Measurements from ENCODE around the gene C17orf67. TPM values are rescaled to one million over a fixed set of nuclear protein-coding genes. Genes with fewer than 3 reads are reported as not detected.

The C17orf67 gene, protein sequence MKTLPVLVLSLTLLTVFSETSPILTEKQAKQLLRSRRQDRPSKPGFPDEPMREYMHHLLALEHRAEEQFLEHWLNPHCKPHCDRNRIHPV
- 0.32 and 0.50 TPM in 2 replicates for total RNA-seq (2014; rRNA removed; shearing (Covaris generic))
- 0.51 and 1.5 TPM in 2 replicates for polyA plus RNA-seq (2014; cell fraction: nucleus; rRNA removed)

DNA sequence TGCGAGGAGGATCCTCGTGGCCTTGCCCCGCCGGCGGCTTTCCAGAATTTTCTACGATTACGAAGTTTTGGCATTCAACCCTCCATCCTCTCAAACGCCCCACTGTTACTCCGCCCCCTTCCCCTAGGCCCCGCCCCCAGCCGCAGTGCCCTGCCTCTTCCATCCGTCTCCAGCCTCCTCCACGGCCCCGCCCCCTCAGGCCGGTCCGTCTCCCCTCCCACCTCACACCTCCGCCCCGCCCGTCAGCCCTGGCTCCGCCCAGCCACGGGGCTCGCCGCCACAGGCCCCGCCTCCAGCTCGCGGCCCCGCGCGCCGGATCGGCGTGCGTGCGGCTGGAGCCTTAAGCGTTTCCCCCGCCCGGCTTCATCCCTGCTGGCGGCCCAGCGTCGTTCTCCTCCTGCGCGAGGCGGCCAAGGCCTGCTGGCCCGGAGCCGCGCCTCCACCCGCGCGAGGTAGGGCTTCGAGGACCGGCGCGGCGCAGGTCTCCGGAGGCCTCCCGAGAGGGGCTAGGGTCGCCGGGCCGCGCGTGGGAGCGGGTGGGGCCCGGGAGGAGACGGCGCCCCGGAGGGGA, at the start of gene C17orf67, which contains the start of gene DGKE:
Gene C17orf67, minus strand, starts transcription at position 112 of the 571 bp plus-strand sequence. CDS start 18,110 bp downstream, outside the sequence.
Gene DGKE, plus strand, starts transcription at position 343 of the 571 bp plus-strand sequence. CDS start 645 bp downstream, outside the sequence.
- DNase-seq (ENCODE audit: extremely low read depth, low read depth), result peak; percentile 96

DNA sequence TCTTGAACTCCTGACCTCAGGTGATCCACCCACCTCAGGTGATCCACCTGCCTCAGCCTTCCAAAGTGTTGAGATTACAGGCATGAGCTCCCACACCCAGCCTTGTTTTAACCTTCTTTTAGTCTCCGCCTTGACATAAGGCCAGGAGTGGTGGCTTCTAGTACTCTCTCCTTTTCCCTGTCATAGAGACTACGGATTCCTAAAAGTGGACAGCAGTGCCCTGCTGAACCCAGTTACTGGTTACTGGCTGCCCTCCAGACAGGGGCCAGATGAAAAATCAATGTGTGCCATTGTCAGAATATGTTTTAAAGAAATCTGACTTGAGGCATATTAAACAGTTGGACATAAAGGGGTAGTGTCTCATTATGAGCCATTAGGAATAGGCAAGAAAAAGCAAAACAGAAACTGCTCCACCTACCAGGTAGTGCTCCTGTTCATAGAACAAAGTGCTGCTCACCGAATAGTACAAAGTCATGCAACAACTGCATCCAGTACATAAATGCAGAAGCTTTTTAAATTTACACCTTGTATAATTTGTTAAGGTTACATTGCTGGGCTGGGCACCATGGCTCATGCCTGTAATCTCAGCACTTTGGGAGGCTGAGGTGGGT, 48.1 kb upstream of the C17orf67 start:
- no peak for DNase-seq (ENCODE audit: extremely low read depth, low read depth)

DNA sequence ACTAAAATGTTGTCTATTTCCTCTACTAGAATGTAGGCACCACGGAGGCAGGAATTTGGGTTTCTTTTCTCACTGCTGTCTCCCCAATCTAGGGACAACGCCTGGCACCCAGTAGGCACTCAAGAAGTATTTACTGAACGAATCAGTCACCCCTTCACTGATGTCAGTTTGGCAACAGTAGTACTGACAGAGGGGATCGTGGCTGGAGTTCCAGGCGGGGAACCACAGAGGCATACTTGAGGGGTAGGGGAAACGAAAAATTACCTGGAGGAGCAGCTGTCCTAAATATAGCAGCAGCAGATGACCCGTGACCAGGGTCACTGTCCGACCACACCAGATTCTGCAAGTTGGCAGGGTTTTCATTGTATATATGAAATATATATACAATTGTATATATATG, 46.9 kb upstream of the C17orf67 start:
- no peak for DNase-seq (ENCODE audit: extremely low read depth, low read depth)

DNA sequence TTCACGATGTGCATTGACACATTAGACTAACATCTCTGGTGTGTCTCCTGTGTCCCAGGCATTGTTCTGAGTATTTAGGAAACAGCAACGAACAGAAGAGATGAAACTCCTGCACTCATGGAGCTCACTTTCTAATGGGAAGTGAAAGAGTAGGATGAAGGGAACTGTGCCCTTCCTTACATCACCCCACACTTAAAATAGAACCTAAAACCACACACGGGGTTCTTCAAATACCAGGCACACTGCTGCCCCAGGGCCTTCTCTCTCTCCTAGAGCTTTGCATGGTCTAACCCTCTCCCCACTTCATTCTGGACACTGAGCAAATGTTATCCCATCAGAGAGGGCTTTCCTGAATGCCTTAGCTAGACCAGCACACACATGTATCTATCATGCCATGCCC, 46.4 kb upstream of the C17orf67 start:
- DNase-seq (ENCODE audit: extremely low read depth, low read depth), result no peak

DNA sequence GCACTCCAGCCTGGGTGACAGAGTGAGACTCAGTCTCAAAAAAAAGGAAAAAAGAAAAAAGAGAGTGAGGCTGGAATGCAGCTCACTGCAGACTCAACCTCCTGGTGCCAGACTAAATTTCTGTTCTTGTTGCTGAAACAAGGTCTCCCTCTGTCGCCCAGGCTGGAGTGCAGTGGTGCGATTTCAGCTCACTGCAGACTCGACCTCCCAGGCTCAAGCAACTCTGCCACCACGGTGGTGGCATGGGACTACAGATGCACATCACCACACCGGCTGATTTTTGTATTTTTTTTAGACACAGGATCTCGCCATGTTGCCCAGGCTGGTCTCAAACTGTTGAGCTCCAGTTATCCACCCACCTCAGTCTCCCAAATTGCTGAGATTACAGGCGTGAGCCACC, 45.6 kb upstream of the C17orf67 start:
- no peak for DNase-seq (ENCODE audit: extremely low read depth, low read depth)

DNA sequence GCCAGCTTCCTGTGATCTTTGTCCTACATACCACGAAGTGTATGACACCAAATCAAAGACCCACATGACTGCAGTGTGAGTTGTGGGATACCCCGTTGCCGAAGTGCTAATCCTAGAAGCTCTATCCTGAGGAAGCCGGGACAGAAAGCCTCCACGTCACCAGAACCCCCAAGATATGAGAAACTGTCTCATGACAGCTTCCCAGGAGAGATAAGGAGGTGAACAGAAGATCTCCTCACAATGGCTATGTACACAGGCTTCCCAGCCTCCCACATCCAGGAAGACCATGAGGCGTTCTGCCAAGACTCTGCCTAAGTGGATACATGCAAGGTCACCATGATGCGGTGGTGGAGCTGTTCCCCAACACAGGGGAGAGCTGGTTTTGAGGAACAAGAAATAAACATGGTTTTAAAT, 43.1 kb upstream of the C17orf67 start:
- DNase-seq (ENCODE audit: extremely low read depth, low read depth), result no peak

DNA sequence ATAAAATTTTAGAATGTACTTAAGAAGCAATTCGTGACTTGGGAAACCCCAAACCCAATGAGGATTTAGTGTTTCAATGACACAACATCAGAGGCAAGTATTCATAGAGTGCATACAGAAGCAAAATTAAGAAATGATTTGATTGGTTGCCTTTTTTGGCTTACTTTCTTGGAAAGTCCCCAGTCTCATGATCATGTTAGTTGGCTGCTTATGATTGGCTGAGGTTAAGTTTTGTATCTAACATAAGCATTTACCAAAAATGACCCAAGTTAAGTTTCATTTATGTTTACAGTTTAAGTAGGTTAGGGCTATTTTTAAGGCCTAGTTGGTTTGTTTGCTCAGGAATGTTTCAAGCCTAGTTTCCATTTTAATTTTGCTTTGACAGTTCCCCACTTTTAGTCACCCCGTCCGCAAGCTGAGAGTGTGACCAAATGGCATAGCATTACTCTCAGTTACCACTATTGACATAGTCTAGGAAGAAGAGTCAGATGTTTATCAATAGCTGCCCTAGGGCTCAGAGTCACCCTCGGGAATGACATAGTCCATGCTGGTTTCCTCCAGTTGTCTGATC, 36.4 kb upstream of the C17orf67 start:
- no peak for DNase-seq (ENCODE audit: extremely low read depth, low read depth)

DNA sequence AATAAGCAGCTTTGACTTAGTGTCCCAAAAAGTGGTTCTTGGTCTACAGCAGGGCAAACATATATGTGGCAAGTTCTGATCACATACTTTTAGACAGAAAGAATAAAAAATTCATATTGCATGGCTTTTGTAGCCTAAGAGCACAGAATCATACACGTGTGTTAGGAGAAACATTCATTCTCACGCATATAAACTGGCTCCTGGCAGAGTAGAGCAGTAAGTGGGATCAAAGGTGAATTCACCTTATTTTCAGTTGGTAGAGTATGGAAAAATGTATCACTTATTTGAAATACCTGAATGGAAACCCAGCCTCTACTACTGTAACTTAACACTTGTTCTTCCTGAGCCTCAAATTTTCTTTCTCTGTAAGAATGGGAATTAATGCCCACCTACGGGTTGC, 35.0 kb upstream of the C17orf67 start:
- no peak for DNase-seq (ENCODE audit: extremely low read depth, low read depth)

DNA sequence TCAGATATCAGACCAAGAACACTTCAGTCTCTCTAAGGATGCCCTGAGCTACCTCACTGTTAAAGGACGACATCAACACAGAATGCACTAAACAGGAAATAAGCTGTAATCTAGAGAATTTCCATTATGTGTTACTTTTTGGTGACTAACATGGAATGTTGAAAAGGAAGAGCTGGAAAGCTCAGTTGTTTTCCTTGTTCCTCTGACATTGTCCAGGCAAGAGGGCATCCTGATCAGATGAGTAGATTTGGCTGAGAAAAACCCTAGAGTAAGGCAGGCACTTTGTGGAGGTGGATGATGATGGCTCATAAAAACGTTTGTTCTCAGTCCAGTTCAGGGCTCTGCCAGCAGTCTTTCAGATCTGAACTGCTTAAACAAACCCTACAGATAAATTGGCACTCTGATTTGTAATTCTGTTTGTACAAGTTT, 34.2 kb upstream of the C17orf67 start:
- no peak for DNase-seq (ENCODE audit: extremely low read depth, low read depth)

DNA sequence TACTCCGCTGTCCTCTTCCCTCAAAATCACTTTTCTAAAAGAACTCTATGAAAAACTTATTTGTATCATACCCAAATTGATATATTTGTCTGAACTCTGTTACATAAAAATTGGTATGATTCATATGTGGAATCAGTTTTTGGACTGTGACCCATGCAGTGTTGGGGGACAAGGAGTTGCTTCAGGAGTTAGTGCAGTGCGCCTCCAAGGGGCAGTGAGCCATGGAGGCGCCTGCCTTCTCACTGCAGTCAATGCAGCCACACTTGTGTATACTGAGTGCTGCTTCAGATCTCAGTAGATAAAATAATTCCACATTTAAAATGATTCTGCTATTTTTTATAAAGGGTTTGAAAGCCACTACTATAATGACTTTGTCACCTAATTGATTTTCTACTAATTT, 32.8 kb upstream of the C17orf67 start:
- DNase-seq (ENCODE audit: extremely low read depth, low read depth), result no peak

DNA sequence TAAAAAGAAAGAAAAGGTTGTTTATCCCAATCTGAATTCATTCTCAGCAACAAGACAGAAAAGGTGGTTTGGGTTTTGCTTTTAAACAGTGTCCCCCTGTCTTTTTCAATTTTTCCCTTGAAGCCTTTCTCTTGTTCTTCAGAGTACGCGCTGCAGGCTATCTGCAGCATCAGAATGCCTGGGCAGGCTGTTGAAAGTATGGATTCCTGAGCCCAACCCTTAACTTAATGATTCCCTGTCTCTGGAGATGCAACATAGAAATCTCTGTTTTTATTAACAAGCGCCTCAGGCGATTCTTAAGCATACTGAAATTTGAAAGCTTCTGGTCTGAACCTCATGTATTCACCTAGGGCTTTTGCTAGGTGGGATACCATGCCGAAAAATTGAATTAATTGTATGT, 32.4 kb upstream of the C17orf67 start:
- no peak for DNase-seq (ENCODE audit: extremely low read depth, low read depth)

DNA sequence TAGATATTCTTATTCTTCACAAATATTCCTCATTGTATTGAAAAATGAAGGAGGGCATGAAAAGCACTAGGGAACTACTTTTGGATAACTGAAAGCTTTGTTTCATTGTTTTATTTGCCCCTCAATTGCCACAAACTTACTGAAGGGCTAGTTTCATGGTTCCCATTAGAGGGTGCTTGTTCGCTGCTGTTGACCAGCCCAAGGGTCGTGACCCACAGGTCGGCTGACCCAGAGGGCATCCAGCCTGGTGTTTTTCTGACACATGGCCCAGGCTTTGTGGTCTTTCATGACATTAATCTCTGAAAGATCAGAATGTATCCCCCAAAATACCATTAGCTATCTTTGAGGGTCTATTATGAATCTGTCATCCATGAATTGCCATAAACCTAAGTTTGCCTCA, 30.3 kb upstream of the C17orf67 start:
- DNase-seq (ENCODE audit: extremely low read depth, low read depth), result no peak

DNA sequence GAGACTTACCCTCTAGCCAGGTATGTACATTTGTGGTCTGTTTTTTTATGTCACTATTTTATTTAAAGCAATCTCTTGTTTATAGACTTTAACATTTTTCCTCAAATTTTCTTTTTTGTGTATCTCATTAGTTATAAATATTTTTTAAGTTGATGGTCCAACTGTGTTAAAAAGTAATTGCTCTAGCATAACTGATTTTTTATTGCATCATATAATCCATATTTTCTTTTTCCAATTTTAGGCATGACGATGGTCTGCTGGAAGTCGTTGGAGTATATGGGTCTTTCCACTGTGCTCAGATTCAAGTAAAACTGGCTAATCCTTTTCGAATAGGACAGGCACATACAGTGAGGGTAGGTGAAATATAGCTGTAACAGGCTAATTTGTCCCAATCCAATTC, 28.2 kb upstream of the C17orf67 start:
- no peak for DNase-seq (ENCODE audit: extremely low read depth, low read depth)

DNA sequence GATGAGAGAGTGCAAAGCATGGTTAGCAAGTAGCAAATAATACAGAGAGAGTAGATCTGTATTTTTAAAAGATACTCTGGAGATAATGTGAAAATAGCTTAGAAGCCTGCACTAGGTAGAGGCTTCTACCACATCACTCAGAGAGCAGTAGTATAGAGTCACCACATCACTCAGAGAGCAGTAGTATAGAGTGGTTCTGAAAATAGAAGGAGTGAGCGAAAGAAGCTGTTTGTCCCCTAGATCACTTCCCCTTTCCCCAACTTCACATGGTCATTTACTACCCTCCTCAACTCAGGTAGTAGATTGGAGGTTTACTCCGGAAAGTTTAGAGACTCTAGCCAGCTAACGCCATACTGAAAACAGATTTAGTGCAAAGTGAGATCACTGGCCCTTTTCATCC, 17.3 kb upstream of the C17orf67 start:
- no peak for DNase-seq (ENCODE audit: extremely low read depth, low read depth)

DNA sequence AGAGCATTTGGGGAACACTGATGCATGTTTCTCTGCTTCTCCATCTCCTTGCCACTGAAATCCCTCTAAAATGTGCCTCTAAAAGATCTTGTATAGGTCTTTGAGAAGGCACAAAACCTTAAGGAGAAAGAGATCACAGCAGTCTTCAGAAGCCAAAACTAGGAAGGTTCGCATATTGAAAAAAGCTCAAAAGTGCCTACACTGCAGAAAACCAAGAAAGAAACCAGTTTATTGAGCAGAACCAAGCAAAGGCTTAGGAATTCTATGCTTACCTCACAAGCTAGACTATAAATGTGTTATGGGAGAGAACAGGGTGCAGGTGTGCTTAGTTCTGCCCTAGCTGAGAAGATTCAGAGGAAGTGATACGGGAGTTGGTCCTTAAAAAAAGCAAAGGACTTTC, 16.9 kb upstream of the C17orf67 start:
- DNase-seq (ENCODE audit: extremely low read depth, low read depth), result no peak

DNA sequence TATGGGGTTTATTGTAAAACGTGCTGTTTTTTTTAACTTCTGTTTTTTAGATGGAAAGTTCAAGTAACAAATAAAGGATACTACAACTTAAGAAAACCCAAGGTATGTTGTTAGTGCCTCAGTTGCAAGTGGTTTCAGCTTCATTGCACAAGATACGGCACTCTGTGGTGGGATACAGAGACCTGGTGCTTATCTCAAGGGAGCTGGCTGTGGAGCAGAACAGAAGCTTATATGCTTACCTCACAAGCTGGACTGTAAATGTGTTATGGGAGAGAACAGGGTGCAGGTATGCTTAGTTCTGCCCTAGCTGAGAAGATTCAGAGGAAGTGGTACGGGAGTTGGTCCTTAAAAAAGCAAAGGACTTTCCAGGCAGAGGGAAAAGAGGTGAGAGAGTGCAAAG, 15.4 kb upstream of the C17orf67 start:
- DNase-seq (ENCODE audit: extremely low read depth, low read depth), result no peak

DNA sequence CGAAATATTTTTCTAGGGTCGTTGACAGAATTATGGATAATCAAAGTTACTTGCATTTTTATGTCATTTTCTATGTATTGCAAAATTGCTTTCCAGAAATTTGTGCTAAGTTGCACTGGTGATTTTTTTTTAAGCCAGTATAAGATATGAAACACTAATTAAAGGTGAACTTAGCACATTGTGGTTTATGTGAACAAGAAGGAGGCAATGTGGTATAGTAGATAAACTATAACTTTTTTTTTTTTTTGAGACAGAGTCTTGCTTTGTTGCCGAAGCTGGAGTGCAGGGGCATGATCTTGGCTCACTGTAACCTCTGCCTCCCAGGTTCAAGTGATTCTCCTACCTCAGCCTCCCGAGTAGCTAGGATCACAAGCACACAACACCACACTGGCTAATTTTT, 13.4 kb upstream of the C17orf67 start:
- DNase-seq (ENCODE audit: extremely low read depth, low read depth), result no peak

DNA sequence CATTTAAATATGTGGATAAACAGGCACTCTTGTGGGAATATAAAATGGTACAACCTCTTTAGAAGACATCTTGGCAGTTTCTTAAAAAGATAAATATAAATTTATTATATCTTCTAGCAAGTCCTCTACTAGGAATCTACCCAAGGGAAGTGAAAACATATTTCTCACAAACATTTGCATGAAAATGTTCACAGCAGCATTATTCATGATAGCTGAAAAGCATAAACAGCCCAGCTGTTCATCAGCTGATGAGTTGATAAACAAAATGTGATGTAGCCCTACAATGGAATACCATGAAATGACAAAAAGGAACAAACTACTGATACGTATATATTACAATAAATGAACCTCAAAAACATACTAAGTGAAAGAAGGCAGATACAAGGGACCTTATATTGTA, 12.2 kb upstream of the C17orf67 start:
- DNase-seq (ENCODE audit: extremely low read depth, low read depth), result no peak

DNA sequence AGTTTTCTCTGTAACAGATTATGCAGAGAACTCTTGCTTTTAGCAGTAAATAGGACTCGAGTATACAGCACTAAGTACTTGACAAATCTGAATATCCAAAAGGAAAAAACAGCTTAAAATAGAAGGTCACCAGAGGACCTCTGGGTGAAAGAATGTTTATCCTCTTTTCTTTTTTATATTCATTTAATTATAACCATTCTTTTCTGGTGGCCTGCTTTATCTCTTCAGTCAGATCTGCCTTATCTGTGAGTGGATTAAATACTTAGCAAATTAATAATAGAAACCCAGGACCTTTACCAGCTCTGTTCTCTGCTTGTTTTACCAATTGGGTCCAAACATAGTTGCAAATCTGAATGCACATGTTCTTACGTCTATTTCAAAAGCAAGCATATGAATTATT, 8.9 kb upstream of the C17orf67 start:
- DNase-seq (ENCODE audit: extremely low read depth, low read depth), result no peak

DNA sequence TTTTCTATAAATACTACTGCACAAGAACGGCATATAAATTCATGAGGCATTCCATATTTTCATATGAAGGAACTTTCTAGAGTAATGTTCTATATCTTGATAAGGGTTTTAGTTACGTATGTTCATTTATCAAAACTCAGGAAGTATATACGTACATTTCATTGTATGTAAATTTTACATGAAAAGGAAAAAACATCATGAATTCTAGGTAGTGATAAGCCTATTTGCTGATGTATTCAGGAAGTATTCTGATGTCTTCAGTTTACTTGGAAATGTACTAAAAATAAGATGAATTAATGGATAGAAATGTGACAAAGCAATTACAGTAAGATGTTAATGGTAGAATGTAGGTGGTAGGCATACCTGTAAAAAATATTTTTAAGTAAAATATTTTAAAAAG, 5.0 kb upstream of the C17orf67 start:
- no peak for DNase-seq (ENCODE audit: extremely low read depth, low read depth)

DNA sequence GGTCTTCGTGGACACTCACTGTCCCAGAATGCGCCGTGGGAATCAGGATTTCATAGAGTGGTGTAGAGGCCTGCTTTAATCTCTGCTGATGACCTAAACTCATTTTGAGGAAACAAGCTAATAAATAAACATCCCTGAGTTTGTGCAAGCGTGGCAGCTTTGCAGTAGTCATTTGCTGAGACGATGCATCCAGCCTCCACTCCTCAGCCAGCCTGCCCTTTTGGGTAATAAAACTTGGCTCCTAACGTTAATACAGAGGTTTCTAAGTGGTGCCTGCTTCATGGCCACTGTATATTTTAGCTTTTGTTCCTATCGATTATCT, 1.5 kb upstream of the C17orf67 start:
- DNase-seq (ENCODE audit: extremely low read depth, low read depth), result no peak

All from NCI-H460 (cell line).